ENCODE results near the gene ELP4.

DNA sequence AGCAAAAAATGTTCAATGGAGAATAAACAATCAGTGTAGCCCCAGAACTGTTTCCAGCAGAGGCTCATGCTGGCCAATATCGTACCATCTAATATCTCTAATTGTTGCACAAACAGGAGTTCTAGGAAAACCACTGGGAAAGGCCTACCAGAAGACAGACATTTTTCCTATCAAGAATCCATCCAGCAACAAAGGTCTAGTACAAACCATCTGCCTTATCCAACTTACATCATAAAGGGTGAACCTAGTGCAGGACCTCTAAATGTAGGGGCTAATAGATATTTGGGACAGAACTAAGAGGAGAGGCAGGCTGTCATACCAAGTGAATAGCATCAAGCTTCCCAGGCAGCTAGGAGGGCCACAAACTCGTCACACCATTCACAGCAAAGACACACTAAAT, 282.9 kb downstream of the ELP4 start:
- TF ChIP-seq, protein P1, sequence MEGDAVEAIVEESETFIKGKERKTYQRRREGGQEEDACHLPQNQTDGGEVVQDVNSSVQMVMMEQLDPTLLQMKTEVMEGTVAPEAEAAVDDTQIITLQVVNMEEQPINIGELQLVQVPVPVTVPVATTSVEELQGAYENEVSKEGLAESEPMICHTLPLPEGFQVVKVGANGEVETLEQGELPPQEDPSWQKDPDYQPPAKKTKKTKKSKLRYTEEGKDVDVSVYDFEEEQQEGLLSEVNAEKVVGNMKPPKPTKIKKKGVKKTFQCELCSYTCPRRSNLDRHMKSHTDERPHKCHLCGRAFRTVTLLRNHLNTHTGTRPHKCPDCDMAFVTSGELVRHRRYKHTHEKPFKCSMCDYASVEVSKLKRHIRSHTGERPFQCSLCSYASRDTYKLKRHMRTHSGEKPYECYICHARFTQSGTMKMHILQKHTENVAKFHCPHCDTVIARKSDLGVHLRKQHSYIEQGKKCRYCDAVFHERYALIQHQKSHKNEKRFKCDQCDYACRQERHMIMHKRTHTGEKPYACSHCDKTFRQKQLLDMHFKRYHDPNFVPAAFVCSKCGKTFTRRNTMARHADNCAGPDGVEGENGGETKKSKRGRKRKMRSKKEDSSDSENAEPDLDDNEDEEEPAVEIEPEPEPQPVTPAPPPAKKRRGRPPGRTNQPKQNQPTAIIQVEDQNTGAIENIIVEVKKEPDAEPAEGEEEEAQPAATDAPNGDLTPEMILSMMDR (IDR thresholded peaks at IDR 0.05): no peak
- TF ChIP-seq, protein P2, sequence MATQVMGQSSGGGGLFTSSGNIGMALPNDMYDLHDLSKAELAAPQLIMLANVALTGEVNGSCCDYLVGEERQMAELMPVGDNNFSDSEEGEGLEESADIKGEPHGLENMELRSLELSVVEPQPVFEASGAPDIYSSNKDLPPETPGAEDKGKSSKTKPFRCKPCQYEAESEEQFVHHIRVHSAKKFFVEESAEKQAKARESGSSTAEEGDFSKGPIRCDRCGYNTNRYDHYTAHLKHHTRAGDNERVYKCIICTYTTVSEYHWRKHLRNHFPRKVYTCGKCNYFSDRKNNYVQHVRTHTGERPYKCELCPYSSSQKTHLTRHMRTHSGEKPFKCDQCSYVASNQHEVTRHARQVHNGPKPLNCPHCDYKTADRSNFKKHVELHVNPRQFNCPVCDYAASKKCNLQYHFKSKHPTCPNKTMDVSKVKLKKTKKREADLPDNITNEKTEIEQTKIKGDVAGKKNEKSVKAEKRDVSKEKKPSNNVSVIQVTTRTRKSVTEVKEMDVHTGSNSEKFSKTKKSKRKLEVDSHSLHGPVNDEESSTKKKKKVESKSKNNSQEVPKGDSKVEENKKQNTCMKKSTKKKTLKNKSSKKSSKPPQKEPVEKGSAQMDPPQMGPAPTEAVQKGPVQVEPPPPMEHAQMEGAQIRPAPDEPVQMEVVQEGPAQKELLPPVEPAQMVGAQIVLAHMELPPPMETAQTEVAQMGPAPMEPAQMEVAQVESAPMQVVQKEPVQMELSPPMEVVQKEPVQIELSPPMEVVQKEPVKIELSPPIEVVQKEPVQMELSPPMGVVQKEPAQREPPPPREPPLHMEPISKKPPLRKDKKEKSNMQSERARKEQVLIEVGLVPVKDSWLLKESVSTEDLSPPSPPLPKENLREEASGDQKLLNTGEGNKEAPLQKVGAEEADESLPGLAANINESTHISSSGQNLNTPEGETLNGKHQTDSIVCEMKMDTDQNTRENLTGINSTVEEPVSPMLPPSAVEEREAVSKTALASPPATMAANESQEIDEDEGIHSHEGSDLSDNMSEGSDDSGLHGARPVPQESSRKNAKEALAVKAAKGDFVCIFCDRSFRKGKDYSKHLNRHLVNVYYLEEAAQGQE (IDR thresholded peaks at IDR 0.05; ENCODE audit: insufficient read depth in 1 of 2, low read depth in 2 of 2, low read length in 1 of 2): no peak
- TF ChIP-seq POLR2AphosphoS5 (IDR thresholded peaks at IDR 0.05; ENCODE audit: low read depth, low read length) (no peak), SIN3A (IDR thresholded peaks at IDR 0.05; ENCODE audit: borderline replicate concordance, insufficient read depth, low read depth, low read length) (no peak), TCF7L2 (IDR thresholded peaks at IDR 0.05; ENCODE audit: low read depth, low read length) (no peak)
